HG02938 (cell line): ENCODE results near the gene NUDT14.

Experiments used
- ATAC-seq: cut with Tn5 transposase; IDR thresholded peaks from one replicate; pipeline ENCODE4 v1.9.1; 2021; ENCODE audit warnings: mild to moderate bottlenecking, moderate library complexity; ENCODE audit not compliant: unreplicated experiment

Gene NUDT14

GRCh38 chr14:105180592-105181548, at the start of gene NUDT14:
NUDT14 (minus strand) TSS chr14:105181312; CDS start chr14:105181209, 103 bp downstream.
- no peak for ATAC-seq

GRCh38 chr14:105229099-105229655, 48.1 kb upstream of the NUDT14 start:
- no peak for ATAC-seq

GRCh38 chr14:105228562-105228961, 47.5 kb upstream of the NUDT14 start:
- ATAC-seq, result no peak

GRCh38 chr14:105227346-105227745, 46.2 kb upstream of the NUDT14 start:
- no peak for ATAC-seq

GRCh38 chr14:105226198-105226597, 45.1 kb upstream of the NUDT14 start:
- no peak for ATAC-seq

GRCh38 chr14:105224845-105225570, 43.9 kb upstream of the NUDT14 start:
- ATAC-seq, result no peak

- ATAC-seq, result no peak
Measured at GRCh38 chr14:105223770-105224544, 42.8 kb upstream of the NUDT14 start.

GRCh38 chr14:105223260-105223659, 42.1 kb upstream of the NUDT14 start:
- no peak for ATAC-seq

- ATAC-seq, result no peak
Measured at GRCh38 chr14:105221598-105222178, 40.6 kb upstream of the NUDT14 start.

GRCh38 chr14:105220699-105221597, 39.8 kb upstream of the NUDT14 start:
- ATAC-seq, result no peak

GRCh38 chr14:105219753-105220152, 38.6 kb upstream of the NUDT14 start:
- ATAC-seq, result no peak

- ATAC-seq, result no peak
Measured at GRCh38 chr14:105219043-105219612, 38.0 kb upstream of the NUDT14 start.

GRCh38 chr14:105218611-105219010, 37.5 kb upstream of the NUDT14 start:
- no peak for ATAC-seq

- ATAC-seq, result no peak
Measured at GRCh38 chr14:105217774-105218173, 36.7 kb upstream of the NUDT14 start.

GRCh38 chr14:105216490-105217247, 35.6 kb upstream of the NUDT14 start:
- no peak for ATAC-seq

- ATAC-seq, result no peak
Measured at GRCh38 chr14:105215602-105216001, 34.5 kb upstream of the NUDT14 start.

GRCh38 chr14:105214324-105214915, 33.3 kb upstream of the NUDT14 start:
- no peak for ATAC-seq

GRCh38 chr14:105213361-105213760, 32.2 kb upstream of the NUDT14 start:
- ATAC-seq, result no peak
